22Rv1 (cell line): ENCODE results near the gene CTAG1A.
"Not testable (repeated sequence)": the region's sequence is repeated elsewhere in the genome, so short reads cannot be mapped to it uniquely, and the experiment has no call there.

Source experiments
- ZFX ChIP-seq: fragments of 450-650 bp; IDR thresholded peaks from 2 replicates; pipeline ENCODE4 v1.6.1; 2017; ENCODE audit warnings: antibody characterized with exemption, borderline replicate concordance
- TF ChIP-seq, protein P1 (sequence below): fragments of 450-650 bp; IDR thresholded peaks from 2 replicates; pipeline ENCODE4 v1.5.1; 2017; ENCODE audit warnings: mild to moderate bottlenecking

DNA sequence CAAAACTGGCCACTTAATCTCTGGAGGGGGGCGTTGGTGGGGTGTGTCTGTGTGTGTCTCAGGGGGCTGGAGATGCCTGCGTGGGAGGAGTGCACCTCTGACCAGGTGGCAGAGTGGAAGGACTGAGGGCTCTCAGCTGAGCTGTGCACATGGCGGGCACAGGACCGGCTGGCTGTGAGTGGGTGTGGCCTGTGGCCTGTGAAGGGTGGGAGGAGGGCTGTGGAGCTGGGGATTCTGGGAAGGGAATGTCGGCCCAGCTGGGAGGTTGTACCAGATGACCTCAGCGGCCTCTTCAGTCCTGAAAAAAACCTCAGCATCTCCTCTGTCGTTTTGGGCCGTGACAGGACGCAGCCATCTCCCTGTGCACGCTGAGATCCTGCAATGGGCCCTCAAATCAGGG is 22.6 kb upstream of the CTAG1A start:
- TF ChIP-seq, protein P1, sequence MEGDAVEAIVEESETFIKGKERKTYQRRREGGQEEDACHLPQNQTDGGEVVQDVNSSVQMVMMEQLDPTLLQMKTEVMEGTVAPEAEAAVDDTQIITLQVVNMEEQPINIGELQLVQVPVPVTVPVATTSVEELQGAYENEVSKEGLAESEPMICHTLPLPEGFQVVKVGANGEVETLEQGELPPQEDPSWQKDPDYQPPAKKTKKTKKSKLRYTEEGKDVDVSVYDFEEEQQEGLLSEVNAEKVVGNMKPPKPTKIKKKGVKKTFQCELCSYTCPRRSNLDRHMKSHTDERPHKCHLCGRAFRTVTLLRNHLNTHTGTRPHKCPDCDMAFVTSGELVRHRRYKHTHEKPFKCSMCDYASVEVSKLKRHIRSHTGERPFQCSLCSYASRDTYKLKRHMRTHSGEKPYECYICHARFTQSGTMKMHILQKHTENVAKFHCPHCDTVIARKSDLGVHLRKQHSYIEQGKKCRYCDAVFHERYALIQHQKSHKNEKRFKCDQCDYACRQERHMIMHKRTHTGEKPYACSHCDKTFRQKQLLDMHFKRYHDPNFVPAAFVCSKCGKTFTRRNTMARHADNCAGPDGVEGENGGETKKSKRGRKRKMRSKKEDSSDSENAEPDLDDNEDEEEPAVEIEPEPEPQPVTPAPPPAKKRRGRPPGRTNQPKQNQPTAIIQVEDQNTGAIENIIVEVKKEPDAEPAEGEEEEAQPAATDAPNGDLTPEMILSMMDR = not testable (repeated sequence)
- TF ChIP-seq ZFX = not testable (repeated sequence)
